HuH-7.5 (cell line): ENCODE measurements around the gene ESYT3.
A peak's percentile ranks its signal among the peaks of the same experiment; 100 is the strongest.
"Not testable (repeated sequence)": the region's sequence is repeated elsewhere in the genome, so short reads cannot be mapped to it uniquely, and the experiment has no call there.

Experiments used
- DNase-seq: peaks from one replicate; pipeline ENCODE4 v3.0.0; 2011; ENCODE audit warnings: low spot score

ESYT3 gene

DNA sequence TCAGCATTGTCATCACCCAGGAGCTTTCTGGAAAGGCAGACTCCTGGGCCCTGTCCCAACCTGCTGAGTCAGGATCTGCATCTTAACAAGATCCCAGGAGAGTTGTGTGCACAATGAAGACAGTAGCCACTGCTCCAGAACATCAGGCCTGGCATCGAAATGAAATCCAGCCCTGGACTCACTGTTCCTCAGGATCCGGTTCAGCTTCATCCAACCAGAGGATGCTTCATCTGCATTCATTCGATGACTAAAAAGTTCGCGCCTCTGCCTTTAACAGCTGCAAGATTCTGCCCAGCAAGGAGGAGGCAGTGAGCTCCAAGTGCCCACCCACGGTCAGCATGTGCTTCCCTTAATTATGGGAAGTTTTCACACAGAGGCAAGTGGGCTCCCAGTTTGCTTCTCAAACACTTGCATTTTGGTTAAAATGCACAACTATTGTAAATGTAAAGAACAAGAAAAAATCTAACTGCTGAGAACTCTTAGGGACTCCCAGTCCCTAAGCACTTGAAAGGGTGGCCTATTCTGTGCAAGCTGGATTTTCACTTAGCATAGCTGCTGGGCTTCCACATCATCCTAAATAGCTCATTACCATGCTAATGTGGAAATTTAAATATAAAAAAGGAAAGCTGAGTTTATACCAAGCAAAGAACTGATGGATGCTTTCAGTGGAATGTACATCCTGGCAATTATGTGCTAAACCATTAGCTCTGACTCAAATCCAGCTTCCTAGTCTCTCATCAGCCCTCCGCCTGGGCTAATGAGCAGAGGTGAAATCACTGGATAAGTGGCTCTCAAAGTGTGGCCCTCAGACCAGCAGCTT is 25.5 kb upstream of the ESYT3 start:
- DNase-seq = no peak

DNA sequence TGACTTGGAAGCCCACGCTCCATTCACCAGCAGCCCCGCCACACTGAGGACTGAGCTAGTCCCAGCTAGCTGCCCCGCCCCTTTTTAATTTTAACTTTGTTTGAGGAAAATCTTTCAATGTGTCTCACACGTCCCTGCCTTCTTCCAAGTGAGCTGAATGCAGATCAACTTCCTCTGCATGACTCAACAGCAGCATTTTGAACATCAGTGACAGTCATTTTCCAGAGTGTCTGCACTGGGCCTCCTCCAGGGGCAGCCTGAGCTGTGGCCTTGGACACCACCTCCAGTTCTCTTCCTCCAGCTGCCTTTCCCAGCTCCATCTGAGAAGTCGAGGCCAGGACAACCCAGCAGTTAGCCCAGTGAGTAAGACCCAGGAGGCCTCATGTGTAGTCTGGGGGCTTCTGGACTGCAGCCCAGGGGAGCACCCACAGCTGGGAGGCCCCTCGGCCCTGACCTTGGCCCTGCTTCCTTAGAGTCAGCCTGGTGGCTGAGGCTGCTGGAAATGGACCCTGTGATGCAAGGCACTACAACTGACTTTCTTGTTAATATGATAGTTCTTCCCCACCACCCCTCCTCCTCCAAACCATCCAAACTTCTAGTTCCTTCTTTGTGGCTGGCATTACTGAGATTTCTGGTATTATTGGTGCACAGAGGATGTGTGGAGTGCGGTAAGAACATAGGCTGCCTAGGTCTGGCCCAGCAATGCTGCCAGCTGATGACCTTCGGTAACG is 21.4 kb upstream of the ESYT3 start:
- no peak for DNase-seq

DNA sequence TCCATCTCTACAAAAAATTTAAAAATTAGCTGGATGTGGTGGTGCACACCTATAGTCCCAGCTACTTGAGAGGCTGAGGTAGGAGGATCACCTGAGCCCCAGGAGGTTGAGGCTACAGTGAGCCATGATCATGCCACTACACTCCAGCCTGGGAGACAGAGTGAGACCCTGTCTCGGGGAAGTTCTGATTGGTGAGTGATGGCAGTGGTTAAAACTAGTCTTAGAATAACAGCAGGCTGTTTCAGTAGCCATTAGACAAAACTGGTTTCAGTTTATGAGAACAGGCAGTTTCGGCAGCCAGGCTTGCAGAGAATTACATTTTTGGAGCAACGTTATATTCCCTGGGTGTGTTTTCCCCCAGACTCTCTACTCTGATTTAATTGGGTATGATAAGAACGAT is 18.2 kb upstream of the ESYT3 start:
- not testable (repeated sequence) for DNase-seq

DNA sequence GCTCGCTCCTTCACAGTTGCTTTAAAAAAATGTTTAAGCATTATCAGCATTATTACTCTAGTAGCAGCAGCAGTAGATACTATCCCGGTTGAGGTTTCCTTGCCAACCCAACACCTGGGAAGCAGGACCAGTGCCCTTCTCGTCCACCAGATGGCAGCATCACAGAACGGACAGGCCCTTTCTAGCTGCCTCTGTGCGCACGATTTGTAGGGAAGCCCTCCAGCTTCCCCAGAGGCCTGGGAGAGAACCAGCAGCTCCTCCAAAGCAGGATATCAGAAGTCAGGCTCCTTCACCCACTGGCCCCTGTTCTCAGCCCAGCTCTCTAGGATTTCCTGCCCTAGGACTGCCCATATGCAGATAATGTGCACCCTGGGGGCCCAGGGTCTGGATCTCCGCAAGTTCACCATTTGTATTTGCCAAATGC is 16.8 kb upstream of the ESYT3 start:
- peak; percentile 79 for DNase-seq

DNA sequence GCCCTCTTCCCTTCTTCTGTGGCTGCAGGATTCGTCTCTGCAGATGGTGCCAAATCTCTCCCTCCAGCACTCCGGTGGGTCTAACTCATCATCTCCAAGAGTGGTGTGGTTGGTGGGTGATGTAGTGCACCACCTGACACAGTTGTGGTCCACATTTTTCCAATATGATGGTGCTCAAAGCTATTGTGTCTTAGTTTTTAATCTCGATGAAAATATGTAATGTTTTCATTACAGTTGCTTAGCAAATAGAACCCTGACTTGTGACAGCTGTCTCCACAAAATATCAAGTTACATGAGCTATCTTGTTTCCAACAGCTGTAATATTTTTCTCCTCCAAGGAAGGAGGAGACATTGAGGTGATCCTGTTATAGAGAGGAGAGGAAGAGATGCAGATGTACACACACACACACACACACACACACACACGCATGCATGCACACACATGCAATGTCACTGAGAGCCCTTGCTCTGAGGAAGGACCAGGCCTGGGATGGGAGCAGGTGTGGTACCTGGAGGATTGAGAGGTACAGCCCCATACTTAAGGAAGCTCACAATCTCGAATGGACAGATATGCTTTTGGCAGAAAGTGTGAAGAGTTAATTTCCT is 15.7 kb upstream of the ESYT3 start:
- DNase-seq = no peak

DNA sequence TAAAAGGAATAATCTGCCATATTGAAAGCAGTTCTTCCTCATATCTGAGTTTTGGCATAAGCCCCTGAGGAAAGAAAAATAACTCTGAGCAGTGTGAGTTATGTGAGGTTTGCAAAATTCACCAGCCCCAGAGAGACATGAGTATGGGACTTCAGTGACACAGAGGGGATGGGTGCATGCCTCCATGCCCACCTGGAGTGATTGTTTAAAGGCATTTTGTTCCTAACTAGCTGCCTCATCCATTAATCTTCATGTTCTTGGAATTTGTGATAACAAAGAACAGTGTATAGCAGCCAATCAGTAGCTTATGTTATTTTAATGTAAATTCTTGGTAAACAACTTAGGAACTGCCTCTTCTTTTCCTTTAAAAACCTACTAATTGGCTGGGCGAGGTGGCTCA is 11.1 kb upstream of the ESYT3 start:
- no peak for DNase-seq

DNA sequence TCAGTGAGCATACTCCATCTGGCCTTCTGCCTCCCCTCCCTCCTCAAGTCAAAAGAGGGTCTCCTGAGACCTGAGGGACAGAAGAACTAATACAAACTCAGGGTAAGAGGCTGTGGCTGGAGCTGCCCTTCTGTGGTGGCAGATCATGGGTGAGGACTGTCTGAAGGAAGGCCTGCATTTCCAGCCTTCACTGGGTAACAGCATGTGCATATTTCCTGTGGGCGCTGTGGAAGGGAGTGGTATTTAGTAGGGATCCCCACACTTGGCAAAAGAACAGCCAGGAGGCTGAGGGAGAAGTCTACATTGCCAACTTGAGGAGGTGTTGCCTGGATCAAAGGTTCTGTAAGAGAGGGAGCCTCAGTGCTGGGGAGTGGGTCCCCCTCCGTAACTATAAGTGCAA is 10.1 kb upstream of the ESYT3 start:
- no peak for DNase-seq

DNA sequence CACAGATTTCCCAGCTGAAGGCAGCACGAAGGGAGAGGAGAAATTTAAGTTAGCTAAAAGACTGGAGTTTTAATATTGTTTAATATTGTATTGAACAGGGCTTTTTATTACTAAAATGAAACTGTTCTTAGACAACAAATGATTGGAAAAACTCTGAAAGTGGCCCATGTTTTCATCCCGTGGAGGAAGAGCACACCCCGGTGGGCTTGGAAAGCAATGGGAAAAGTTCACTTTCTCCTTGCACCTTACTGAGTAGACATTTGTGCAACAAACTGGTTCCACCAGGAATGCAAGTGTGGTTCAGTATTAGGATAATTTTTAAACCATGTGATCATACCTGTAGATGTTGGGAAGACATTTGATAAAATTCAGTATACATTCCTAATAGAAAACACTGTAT is 8.2 kb upstream of the ESYT3 start:
- no peak for DNase-seq

DNA sequence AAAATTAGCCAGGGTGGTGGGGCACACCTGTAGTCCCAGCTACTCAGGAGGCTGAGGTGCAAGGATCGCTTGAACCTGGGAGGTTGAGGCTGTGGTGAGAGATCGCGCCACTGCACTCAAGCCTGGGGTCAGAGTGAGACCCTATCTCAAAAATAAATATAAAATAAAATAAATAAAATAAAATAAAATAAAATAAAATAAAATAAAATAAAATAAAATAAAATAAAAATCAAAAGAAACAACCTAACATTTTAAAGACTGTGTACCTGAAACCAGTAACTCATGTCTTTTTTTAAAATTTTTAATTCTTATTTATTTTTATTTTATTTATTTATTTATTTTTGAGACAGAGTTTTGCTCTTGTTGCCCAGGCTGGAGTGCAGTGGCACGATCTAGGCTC is 7.7 kb upstream of the ESYT3 start:
- not testable (repeated sequence) for DNase-seq

DNA sequence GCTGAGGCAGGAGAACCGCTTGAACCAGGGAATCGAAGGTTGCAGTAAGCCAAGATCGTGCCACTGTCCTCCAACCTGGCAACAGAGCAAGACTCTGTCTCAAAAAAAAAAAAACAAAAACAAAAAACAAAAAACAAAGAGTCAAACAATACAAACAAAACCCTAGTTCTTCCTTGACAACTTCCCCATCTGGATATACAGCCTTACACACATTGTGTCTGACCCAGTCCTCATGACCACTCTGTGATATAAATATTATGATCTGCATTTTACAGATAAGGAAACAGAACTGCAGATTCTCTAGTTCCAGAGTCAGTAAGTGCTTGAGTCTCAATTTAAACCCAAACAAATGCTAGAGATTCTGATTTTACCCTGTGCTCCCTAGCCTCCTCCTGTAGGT is 4.8 kb upstream of the ESYT3 start:
- no peak for DNase-seq

DNA sequence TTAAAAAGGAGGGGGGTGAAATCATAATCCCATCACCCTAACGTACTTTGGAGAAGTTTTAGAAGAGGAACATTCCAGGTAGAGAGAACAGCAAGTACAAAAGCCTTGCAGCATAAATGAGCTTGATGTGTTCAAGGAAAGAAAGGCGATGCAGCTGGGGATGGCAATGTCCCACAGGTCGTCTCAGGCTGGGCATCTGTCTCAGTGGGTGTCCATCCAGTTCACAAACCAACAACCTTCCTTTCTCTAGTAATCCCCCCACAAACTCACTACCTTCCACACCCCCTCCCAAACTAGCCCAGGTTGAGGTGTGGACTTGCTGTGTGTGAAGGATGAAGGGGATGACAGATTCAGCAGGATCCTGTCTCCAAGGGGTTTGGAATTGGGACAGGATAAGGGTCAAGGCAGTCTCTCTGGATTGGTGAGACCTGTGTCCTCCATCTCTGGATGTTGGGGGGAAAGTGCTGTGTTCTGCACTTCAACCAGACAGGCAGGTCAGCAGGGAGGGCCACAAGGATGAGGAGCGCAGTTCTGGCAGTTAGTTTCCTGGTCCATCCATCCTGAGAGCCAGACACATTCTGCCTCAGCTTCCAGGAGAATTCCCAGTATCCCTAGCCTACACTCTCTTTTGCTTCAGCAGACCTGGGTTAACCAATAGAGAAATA is 1.7 kb upstream of the ESYT3 start:
- DNase-seq = no peak

DNA sequence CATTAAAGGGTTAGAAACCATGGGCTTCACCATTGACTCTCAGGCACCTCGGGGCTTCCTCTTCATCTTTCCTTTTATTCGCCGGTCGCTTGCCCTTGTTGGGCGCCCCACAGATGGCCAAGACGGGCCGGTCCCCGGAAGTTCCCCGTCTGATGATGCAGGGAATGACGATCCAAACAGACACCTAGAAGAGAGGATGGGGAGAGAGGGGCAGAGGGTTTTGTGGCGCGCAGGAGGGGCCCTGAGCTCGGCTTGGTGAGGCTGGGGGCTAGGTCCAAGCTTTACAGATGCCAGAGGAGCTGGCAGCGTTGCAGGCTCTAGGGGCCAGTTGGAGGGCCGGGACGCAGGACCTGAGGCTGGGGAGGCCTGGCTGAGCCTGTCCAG is 532 bp upstream of the ESYT3 start:
- DNase-seq = no peak

DNA sequence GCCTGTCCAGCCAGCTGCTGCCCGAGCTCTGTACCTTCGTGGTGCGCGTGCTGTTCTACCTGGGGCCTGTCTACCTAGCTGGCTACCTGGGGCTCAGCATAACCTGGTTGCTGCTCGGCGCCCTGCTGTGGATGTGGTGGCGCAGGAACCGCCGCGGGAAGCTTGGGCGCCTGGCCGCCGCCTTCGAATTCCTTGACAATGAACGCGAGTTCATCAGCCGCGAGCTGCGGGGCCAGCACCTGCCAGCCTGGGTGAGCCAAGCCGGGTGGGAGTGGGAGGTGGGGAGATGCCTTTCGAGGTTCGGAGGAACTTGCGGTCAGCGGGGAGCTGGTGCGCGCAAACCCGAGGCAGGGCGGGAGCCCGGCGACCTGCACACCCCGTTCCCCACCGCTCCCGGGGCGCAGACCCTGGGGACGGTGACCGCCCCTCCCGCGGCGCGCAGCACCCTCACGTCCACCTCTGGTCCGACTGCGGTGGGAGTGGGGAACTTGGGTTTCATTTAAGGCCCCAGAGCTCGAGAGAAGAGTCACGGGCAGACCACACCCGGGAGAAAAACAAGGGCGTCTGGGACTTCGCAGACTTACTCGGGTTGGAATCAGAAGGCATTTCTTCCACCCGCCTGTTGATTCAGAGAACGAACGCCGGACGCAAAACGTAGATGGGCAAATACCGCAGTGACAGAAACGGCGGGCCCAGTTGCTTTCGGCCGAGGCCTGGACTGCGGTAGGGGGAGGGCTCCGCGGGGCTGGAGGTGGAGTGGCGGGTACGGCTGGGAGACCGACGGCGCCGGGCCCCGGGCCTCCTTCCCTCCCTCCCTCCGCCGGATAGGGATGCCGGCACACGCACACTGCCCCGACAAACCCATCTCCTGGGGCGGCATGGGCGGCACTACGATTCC is 708 bp downstream of the ESYT3 start:
- no peak for DNase-seq

DNA sequence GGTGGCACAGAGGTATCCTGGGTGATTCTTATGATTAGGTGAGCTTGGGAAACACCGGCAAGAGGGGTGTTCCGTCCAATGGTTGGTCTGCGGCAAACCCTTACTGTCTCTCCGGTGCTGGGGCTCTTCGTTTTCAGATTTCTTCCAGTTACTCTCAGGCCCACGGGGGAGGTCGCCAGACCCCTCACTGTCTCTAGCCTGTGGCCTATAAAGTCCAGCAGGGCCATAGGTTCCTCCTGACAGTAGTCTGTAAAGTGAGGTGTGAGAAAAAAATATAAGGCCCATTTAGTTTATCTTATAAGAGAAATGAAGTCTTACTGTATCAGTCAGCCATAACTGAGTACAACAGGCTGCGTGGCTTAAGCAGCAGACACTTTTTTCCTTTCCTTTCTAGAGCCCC is 1.4 kb downstream of the ESYT3 start:
- no peak for DNase-seq

DNA sequence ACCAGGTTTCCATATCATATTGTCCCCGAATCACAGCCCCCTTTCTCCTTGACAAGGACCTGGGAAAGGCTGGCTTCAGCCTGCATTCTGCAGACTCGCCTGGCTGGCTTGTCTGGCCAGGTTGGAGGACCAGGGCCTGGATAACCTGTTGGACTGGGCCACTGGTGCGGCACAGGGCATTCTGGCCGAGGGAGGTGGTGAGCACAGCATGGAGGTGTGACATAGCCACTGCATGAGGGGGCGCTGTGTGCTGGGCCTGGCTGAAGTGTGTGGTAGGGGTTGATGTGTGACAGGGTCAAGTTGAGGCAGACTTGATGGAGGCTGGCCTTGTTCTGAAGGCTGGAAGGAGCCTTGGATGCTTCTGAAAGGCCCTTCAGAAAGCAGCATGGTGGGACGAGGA is 2.9 kb downstream of the ESYT3 start:
- DNase-seq = no peak

DNA sequence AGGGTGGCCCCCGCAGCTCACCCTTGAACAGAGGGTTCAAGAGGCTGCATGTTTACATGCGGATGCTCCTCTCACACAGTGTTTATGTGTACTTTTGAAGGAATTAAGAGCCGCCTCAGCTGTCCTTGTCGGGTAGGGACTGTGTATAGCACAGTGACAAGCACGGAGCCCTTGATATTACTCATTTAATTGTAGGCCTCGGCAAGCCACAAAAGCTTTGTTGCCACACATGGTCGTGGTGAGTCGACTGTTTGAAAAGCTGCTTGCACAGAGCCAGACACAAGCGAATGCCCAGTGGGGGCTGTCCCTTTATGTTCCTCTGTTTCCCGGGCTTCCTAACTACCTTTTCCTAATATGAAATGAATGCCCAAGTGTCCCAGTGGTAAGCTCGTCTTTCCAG is 4.5 kb downstream of the ESYT3 start:
- no peak for DNase-seq

DNA sequence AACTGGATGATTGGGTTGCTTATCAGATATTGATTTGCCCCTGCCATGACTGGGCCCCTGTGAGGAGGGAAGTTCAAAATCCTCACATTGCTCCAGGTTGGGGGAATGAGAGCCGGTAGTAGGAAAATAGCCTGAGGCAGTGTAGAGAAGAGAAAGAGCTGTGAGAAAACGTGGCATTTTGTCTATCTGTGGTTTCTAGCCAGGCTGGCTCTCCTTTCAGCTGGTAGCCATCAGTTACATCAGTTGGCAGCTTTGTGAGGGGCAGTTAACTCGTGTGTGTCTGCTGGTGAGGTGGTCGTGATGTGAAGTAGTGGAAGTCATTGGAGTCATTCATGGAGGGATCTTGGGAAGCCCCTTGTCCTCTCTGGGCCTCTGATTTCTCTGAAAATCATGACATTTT is 5.2 kb downstream of the ESYT3 start:
- no peak for DNase-seq

DNA sequence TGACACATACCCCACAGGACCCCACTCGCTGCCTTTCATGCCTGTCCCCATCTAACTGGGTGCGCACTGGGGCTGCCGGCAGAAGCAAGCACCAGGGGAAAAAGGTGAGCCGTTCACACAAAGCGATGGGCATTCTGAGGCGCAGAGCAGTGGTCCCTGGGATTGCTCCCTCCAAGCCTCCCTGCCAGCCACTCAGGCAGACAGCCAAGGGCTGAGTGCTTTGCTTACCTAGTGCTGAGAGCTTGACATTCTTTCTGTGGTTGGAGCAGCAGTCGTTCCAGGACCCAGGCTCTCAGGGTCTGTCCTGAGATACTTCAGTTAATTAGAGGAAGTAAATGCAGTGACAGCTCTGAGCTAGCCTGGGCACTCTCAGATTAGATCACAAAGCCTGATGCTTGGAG is 5.7 kb downstream of the ESYT3 start:
- no peak for DNase-seq

DNA sequence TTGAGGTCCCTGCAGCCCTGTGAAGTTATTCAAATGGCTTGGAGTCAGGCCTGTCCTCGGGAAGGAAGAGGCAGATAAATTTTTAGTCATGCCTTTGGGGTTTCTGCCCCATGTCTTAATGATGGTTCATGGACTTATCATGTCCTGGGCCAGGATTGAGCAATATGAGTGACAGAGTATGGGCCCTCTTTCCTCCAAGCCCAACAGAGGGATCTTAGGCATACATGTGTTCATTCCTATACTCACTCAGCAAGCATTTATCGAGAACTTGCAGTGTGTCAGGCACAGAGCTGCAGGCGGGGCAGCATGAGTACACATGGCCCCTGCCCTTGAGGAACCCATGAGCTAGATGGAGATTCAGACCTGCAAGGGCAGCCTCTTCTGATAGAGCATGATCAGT is 6.2 kb downstream of the ESYT3 start:
- DNase-seq = no peak

DNA sequence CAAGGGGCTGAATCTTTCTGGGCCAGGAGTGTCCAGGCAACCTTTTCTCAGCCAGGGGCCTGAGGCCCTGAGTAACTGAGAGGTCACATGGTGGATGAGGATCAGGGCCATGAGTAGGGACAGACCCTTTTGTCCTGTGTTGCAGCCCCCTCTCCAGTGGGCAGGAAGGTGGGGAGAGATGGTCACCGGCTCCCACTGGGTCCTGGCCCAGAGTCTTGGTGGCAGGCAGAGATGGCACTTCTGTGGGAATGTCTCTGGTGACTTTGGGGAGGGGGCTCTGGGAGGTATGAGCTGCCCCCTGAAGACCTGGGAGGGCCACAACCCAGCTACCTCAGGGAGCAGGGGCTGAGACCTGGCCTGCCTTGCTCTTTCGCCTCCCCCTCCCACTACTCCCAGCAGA is 6.8 kb downstream of the ESYT3 start:
- DNase-seq = no peak

DNA sequence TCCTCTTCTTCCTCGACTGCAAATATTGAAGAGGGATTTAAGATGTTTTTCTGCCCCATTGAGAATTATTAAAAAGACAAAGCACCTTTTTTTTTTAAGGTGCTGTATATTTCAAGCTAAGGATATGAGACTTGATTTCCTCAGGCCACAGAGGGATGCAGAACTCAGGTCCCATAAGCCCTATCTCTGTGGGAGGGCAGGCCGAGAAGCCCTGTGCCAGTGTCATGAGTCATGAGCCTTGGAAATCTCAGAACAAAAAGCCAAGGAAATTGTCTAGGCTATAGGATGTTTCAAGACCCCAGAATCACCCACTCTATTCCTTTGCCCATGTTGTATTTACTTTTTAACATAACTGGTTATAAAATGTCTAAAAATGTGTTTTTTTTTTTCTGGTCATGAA is 7.3 kb downstream of the ESYT3 start:
- DNase-seq = no peak

DNA sequence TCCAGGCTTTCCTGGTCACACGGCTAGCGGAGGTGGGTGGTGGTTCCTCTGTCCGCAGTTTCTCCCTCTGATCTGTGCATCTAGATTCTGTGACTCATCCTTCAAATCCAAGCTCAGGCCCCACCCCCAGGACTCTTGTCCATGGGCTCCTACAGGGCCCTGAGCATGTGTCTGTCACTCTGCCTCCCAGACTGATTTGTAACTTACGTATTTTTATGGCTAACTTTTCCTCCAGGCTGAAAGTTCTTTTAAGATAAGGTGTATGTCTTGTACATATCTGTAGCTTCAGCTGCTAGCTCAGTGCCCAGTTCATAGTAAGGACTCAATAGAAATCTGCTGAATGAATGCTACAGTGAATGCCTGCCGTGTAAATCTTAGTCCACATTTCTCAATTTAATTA is 8.0 kb downstream of the ESYT3 start:
- DNase-seq = no peak
